ENCODE results near the gene UBQLN1. TPM values are rescaled to one million over a fixed set of nuclear protein-coding genes. Genes with fewer than 3 reads are reported as not detected.

Gene UBQLN1
- total and polyA plus RNA-seq, 9 of the 15 experiments (the other 6 are each of a cell fraction or from before 2014, with no cell fraction given) = 7.5 to 120 (median 52.8) TPM

GRCh38 chr9:83733739-83734138 lies 26.0 kb upstream of the UBQLN1 start:
- H3K4me2 ChIP-seq (ENCODE audit: insufficient read depth, low read length) = no peak overlapping the region
- intact Hi-C loops (cut with micrococcal nuclease) (no loop called here), in situ Hi-C loops (cut with MboI) (no loop called here)
- no peak overlapping the region for H3K27ac ChIP-seq (ENCODE audit: extremely low read depth, low read depth, low read length)
- peaks cover 0 to 4% of the 10 kb centered on the region in 2 experiments; a peak in 3 of 5 replicates for H3K4me1 ChIP-seq (replicated peaks in 1 of 2; ENCODE audit: control insufficient read depth in 2 of 2, insufficient read depth in 2 of 2, low read length in 2 of 2)
- no peaks in the 10 kb centered on the region for H3K36me3 ChIP-seq (ENCODE audit: control insufficient read depth, insufficient read depth, low read length)
- WGBS (ENCODE audit: insufficient coverage, low coverage, missing lambda C conversion rate) = 53% methylated on average over 4 of the region's 4 CpGs
- no peak overlapping the region for H2AFZ ChIP-seq (ENCODE audit: low read depth, low read length)
- H3K9ac ChIP-seq (ENCODE audit: insufficient read depth in 1 of 2, low read depth in 2 of 2, low read length in 2 of 2) = no peak overlapping the region
- no peak overlapping the region for H3K4me3 ChIP-seq
- no peaks in the 10 kb centered on the region for H3K9me3 ChIP-seq (replicated peaks; ENCODE audit: control insufficient read depth, insufficient read depth, low read depth, low read length)
- DNase-seq (ENCODE audit: extremely low read depth in 1 of 4, low spot score in 3 of 4) (no peak), ATAC-seq (no peak), FAIRE-seq (no peak)
- POLR2A ChIA-PET = no interaction called here
- no peaks in the 10 kb centered on the region for H3K27me3 ChIP-seq (ENCODE audit: control insufficient read depth in 2 of 2, insufficient read depth in 2 of 2, low read length in 2 of 2)
- CTCF ChIA-PET (ENCODE audit: low intra/inter-chr PET ratio) = no interaction called here
- H3K79me2 ChIP-seq (ENCODE audit: control insufficient read depth, insufficient read depth, low read length) = no peaks in the 10 kb centered on the region
- H4K20me1 ChIP-seq (replicated peaks; ENCODE audit: control insufficient read depth, insufficient read depth, low read length) = no peaks in the 10 kb centered on the region
- no peaks in the 10 kb centered on the region for H3K9me1 ChIP-seq (ENCODE audit: control insufficient read depth, insufficient read depth, low read length)
- no peak for TF ChIP-seq PKNOX1 (IDR thresholded peaks at IDR 0.05)
- no peak for TF ChIP-seq GATAD2B (IDR thresholded peaks at IDR 0.05; ENCODE audit: borderline replicate concordance)
- TF ChIP-seq ZNF507 (tag; conservative IDR thresholded peaks at IDR 0.05) = peak; percentile 94
- no peak for TF ChIP-seq COPS2 (conservative IDR thresholded peaks at IDR 0.05)
- no peak for TF ChIP-seq ZBTB26 (CRISPR knock-in tag; IDR thresholded peaks at IDR 0.05)
- no peak for TF ChIP-seq TCF3 (CRISPR knock-in tag; IDR thresholded peaks at IDR 0.05)
- no peak for TF ChIP-seq TAF1 (IDR thresholded peaks at IDR 0.05; ENCODE audit: control insufficient read depth, extremely low read depth, insufficient read depth, low read length, severe bottlenecking)
- TF ChIP-seq PHF8 (IDR thresholded peaks at IDR 0.05; ENCODE audit: borderline replicate concordance, low read length) = no peak
- no peak for TF ChIP-seq EP400 (IDR thresholded peaks at IDR 0.05)
- TF ChIP-seq HDAC2 (IDR thresholded peaks at IDR 0.05) = no peak
- TF ChIP-seq ZNF354B (CRISPR knock-in tag; IDR thresholded peaks at IDR 0.05) = peak; percentile 22; the same call in 1 of the 2 replicates
- TF ChIP-seq POLR2G (IDR thresholded peaks at IDR 0.05; ENCODE audit: low read depth, low read length) = no peak
- no peak for TF ChIP-seq KLF1 (tag; IDR thresholded peaks at IDR 0.05)
- TF ChIP-seq PCBP2 (IDR thresholded peaks at IDR 0.05; ENCODE audit: low read depth, low read length, poor library complexity, severe bottlenecking) = no peak
- BruUV-seq (replicated peaks) = no TSS peak

Data from K562 (cell line).